GM12878 (cell line): ENCODE results near the gene WBP1L. TPM values are rescaled to one million over a fixed set of nuclear protein-coding genes. Genes with fewer than 3 reads are reported as not detected.

Source experiments
- ATAC-seq: fragments of 200-7000 bp; cut with Tn5 transposase; 3 replicates; pipeline ENCODE4 v1.9.1; 2020; ENCODE audit warnings: mild to moderate bottlenecking, moderate library complexity
- BruUV-seq: library from RNA; stranded (reverse); fragments of 400-500 nt; replicated peaks from 2 replicates; lab custom pipeline; 2021; lab: Mats Ljungman, UMichigan
- CTCF ChIA-PET: fragments of 300-600 bp; sonication (Branson Sonifier 250); formaldehyde crosslinking; extraction: SDS; loops from one replicate; lab custom pipeline; 2021; ENCODE audit warnings: inconsistent platforms; lab: Yijun Ruan, JAX
- POLR2A ChIA-PET: fragments of 350-600 bp; formaldehyde crosslinking; extraction: SDS; loops from one replicate; lab custom pipeline; 2021; ENCODE audit warnings: inconsistent platforms; lab: Charles Lee
- RAD21 ChIA-PET: fragments of 300-600 bp; sonication (Branson Sonifier 250); formaldehyde crosslinking; loops from one replicate; lab custom pipeline; 2023; ENCODE audit warnings: antibody characterized with exemption; ENCODE audit not compliant: unreplicated experiment; lab: Charles Lee
- SMC1A ChIA-PET: fragments of 300-600 bp; sonication (Branson Sonifier 250); formaldehyde crosslinking; loops from one replicate; lab custom pipeline; 2023; ENCODE audit not compliant: unreplicated experiment, uncharacterized antibody; lab: Charles Lee
- DNase-seq: peaks from one replicate; pipeline ENCODE4 v3.0.0-alpha.2; 2011; ENCODE audit warnings: low read depth, low spot score
- FAIRE-seq: peaks from 3 replicates; lab custom pipeline; 2011; peaks lifted over from hg19 to GRCh38; lab: Jason Lieb, UNC
- H2AFZ ChIP-seq: 2 replicates; pipeline ENCODE4 v1.6.0; 2011; ENCODE audit warnings: low read depth, low read length, control low read depth; ENCODE audit not compliant: control insufficient read depth
- H3K27ac ChIP-seq: 2 replicates; pipeline ENCODE4 v1.5.1; 2011; ENCODE audit warnings: control low read depth; ENCODE audit not compliant: control insufficient read depth, insufficient read depth
- H3K27me3 ChIP-seq, 2 experiments: replicated peaks in 1 of 2; 2 replicates each; pipeline versions ENCODE4 v1.6.0 to v1.6.1; 2011; ENCODE audit warnings: low read length in 1 of 2; ENCODE audit not compliant: control insufficient read depth in 2 of 2, insufficient read depth in 2 of 2
- H3K36me3 ChIP-seq, 2 experiments: 2 replicates each; pipeline ENCODE4 v1.5.1; 2011; ENCODE audit warnings: low read length in 1 of 2; ENCODE audit not compliant: control insufficient read depth in 2 of 2, insufficient read depth in 2 of 2
- H3K4me1 ChIP-seq: 2 replicates; pipeline ENCODE4 v1.6.1; 2011; ENCODE audit warnings: mild to moderate bottlenecking, low read length, moderate library complexity, mixed read lengths; ENCODE audit not compliant: control insufficient read depth, insufficient read depth
- H3K4me2 ChIP-seq: 2 replicates; pipeline ENCODE4 v1.6.0; 2011; ENCODE audit warnings: control low read depth; ENCODE audit not compliant: control insufficient read depth, insufficient read depth
- H3K4me3 ChIP-seq: fragments of 200-600 bp; sonication (generic); 2 replicates; pipeline ENCODE4 v1.5.1; 2016
- H3K79me2 ChIP-seq: 2 replicates; pipeline ENCODE4 v1.6.0; 2011; ENCODE audit warnings: low read length; ENCODE audit not compliant: control insufficient read depth, insufficient read depth
- H3K9ac ChIP-seq: 2 replicates; pipeline ENCODE4 v1.8.0; 2011; ENCODE audit warnings: low read length, control low read depth, mixed read lengths; ENCODE audit not compliant: control insufficient read depth, insufficient read depth
- H3K9me3 ChIP-seq: replicated peaks from 3 replicates; pipeline ENCODE4 v1.5.1; 2011; ENCODE audit warnings: mild to moderate bottlenecking, low read length; ENCODE audit not compliant: control insufficient read depth, insufficient read depth
- H4K20me1 ChIP-seq: 2 replicates; pipeline ENCODE4 v1.6.0; 2011; ENCODE audit not compliant: control insufficient read depth, insufficient read depth
- CREM ChIP-seq: IDR thresholded peaks from 2 replicates; pipeline ENCODE4 v1.6.1; 2014; ENCODE audit warnings: antibody characterized with exemption, low read depth
- E2F8 ChIP-seq: fragments of 450-650 bp; IDR thresholded peaks from 2 replicates; pipeline ENCODE4 v1.6.1; 2018; ENCODE audit warnings: mild to moderate bottlenecking, low read depth, moderate library complexity; ENCODE audit not compliant: partially characterized antibody
- HCFC1 ChIP-seq: fragments of 150-350 bp; IDR thresholded peaks from 2 replicates; pipeline ENCODE4 v1.6.1; 2014; ENCODE audit warnings: low read length
- HDAC6 ChIP-seq: fragments of 200-600 bp; sonication (generic); IDR thresholded peaks from one replicate; pipeline ENCODE4 v1.8.0; 2017; ENCODE audit warnings: antibody characterized with exemption; ENCODE audit not compliant: unreplicated experiment
- IRF5 ChIP-seq: fragments of 450-650 bp; IDR thresholded peaks from 2 replicates; pipeline ENCODE4 v1.6.1; 2017; ENCODE audit warnings: borderline replicate concordance
- KDM1A ChIP-seq: fragments of 200-600 bp; sonication (generic); IDR thresholded peaks from 2 replicates; pipeline ENCODE4 v1.6.1; 2016; ENCODE audit warnings: borderline replicate concordance
- MEF2A ChIP-seq: IDR thresholded peaks from 2 replicates; pipeline ENCODE4 v1.6.1; 2011; ENCODE audit warnings: low read depth, mild to moderate bottlenecking, low read length, moderate library complexity; ENCODE audit not compliant: insufficient read depth
- MYC ChIP-seq: IDR thresholded peaks from 2 replicates; pipeline ENCODE4 v1.6.1; 2011; ENCODE audit warnings: mild to moderate bottlenecking, low read length, moderate library complexity, inconsistent platforms; ENCODE audit not compliant: insufficient read depth, insufficient replicate concordance, insufficient read length, severe bottlenecking
- NFIC ChIP-seq: IDR thresholded peaks from 2 replicates; pipeline ENCODE4 v1.6.1; 2012; ENCODE audit warnings: low read depth, mild to moderate bottlenecking, inconsistent platforms, low read length, moderate library complexity
- PAX5 ChIP-seq: IDR thresholded peaks from 2 replicates; pipeline ENCODE4 v1.6.1; 2011; ENCODE audit warnings: low read depth, low read length, borderline replicate concordance
- RELA ChIP-seq: fragments of 450-650 bp; IDR thresholded peaks from 2 replicates; pipeline ENCODE4 v1.8.0; 2014; ENCODE audit warnings: borderline replicate concordance; ENCODE audit not compliant: partially characterized antibody
- RFX5 ChIP-seq: IDR thresholded peaks from 2 replicates; pipeline ENCODE4 v1.6.1; 2011; ENCODE audit warnings: low read depth, low read length, improper control_type of control experiment
- SMC3 ChIP-seq: IDR thresholded peaks from 2 replicates; pipeline ENCODE4 v1.6.1; 2011; ENCODE audit warnings: low read length, improper control_type of control experiment, borderline replicate concordance
- SREBF1 ChIP-seq: IDR thresholded peaks from 2 replicates; pipeline ENCODE4 v1.6.1; 2012; ENCODE audit warnings: mild to moderate bottlenecking, low read length
- TAF1 ChIP-seq: IDR thresholded peaks from 2 replicates; pipeline ENCODE4 v1.6.1; 2011; ENCODE audit warnings: mild to moderate bottlenecking, low read depth, low read length, borderline replicate concordance
- TARDBP ChIP-seq: IDR thresholded peaks from 2 replicates; pipeline ENCODE4 v1.6.1; 2016; ENCODE audit warnings: borderline replicate concordance
- TBL1XR1 ChIP-seq: IDR thresholded peaks from 2 replicates; pipeline ENCODE4 v1.6.1; 2012; ENCODE audit warnings: low read depth, low read length, improper control_type of control experiment
- ZNF24 ChIP-seq: fragments of 450-650 bp; IDR thresholded peaks from 2 replicates; pipeline ENCODE4 v1.6.1; 2017; ENCODE audit warnings: antibody characterized with exemption, mild to moderate bottlenecking
- ZNF622 ChIP-seq: fragments of 450-650 bp; IDR thresholded peaks from 2 replicates; pipeline ENCODE4 v1.6.1; 2017; ENCODE audit warnings: mild to moderate bottlenecking, inconsistent platforms
- WGBS: methylation state at CpG from one replicate; pipeline ENCODE4 v1.1.6; 2016; ENCODE audit warnings: low lambda C conversion rate; ENCODE audit not compliant: insufficient replicate concordance, insufficient coverage; ENCODE audit errors: missing lambda C conversion rate; 5-methylcytosine and 5-hydroxymethylcytosine counted together
- in situ Hi-C: fragments of 300-500 bp; cut with MboI; formaldehyde crosslinking; loops from 9 replicates; pipeline ENCODE4 v1.14.3; 2018; ENCODE audit warnings: mixed read lengths
- intact Hi-C: fragments of 100-400 bp; cut with micrococcal nuclease; formaldehyde crosslinking; loops from one replicate; pipeline ENCODE4 v1.14.2; 2022; ENCODE audit not compliant: unreplicated experiment
- polyA plus RNA-seq, 11 experiments: library from polyadenylated mRNA; depleted of rRNA in 4 of 11; unstranded in 6 of 11; stranded (reverse) in 5 of 11; fragments of >200 nt; fragmentation: Nextera tagmentation in 4 of 11; fragmentation: Illumina TruSeq in 1 of 11; extraction: Ambion mirVana in 4 of 11; extraction: Trizol in 1 of 11; gene quantifications; 1 replicate in 1 of 11; 2 replicates in 10 of 11; pipeline versions ENCODE4 v1.2.1 to v1.2.3, GENCODE V29; 2011 to 2016; ENCODE audit warnings: inconsistent platforms in 2 of 11, missing spikeins in 2 of 11, low read depth in 1 of 11
- total RNA-seq, 4 experiments: library from RNA; depleted of rRNA in 3 of 4; stranded (reverse); fragments of >200 nt in 3 of 4; fragmentation: Illumina TruSeq in 1 of 4; extraction: Trizol in 1 of 4; gene quantifications; 2 replicates each; pipeline versions ENCODE4 v1.2.1 to v1.2.3, GENCODE V29; 2013 to 2021

The WBP1L gene
- total and polyA plus RNA-seq, 10 of the 15 experiments (the other 5 are each of a cell fraction or from before 2014, with no cell fraction given), result 3.7 to 18.8 (median 12.3) TPM

GRCh38 chr10:102745157-102745556 is 1.4 kb downstream of the WBP1L start (continued):
- TF ChIP-seq E2F8, result no peak
- no peak for TF ChIP-seq ZNF622
- no peak for TF ChIP-seq RELA
- no peak for TF ChIP-seq MYC
- no peak for TF ChIP-seq ZNF24
- TF ChIP-seq, all 136 proteins: peak for 0

GRCh38 chr10:102752266-102752930 is 8.7 kb downstream of the WBP1L start:
- H3K9ac ChIP-seq, result no peak overlapping the region
- DNase-seq, result no peak
- WGBS, result 81% methylated on average over 9 of the region's 9 CpGs
- H3K9me3 ChIP-seq, result no peaks in the 10 kb centered on the region
- H3K79me2 ChIP-seq, result peaks cover 17% of the 10 kb centered on the region
- H3K27me3 ChIP-seq, result no peaks in the 10 kb centered on the region
- ChIA-PET CTCF (interaction anchor here (0.8 to 5.5 kb wide), 20 partner anchors 10 to 492 kb away, joined by 3 to 35 read pairs (median 4); partner anchors contain the start of gene WBP1L), SMC1A (interaction anchor here (0.5 to 2.4 kb wide), 14 partner anchors 8 to 177 kb away, joined by 3 to 9 read pairs (median 4); no protein-coding TSS in a partner anchor), RAD21 (interaction anchor here (1.1 to 1.6 kb wide), 3 partner anchors 38 to 149 kb away, joined by 3 to 7 read pairs (median 3); partner anchors contain the start of genes ARL3 and SFXN2), POLR2A (interaction anchor here (1.2 to 3.2 kb wide), 2 partner anchors 8 to 20 kb away, joined by 4 to 8 read pairs; partner anchors contain the start of gene WBP1L)
- ATAC-seq, result no peak
- H3K4me1 ChIP-seq, result peaks cover 8% of the 10 kb centered on the region
- no peaks in the 10 kb centered on the region; the same call in 1 of the 2 replicates for H4K20me1 ChIP-seq
- H3K36me3 ChIP-seq, result no peaks in the 10 kb centered on the region
- H3K4me3 ChIP-seq, result no peak overlapping the region
- intact Hi-C loops, result loop anchor here (5.0 kb wide), 1 partner anchor 45 kb away; no protein-coding TSS in a partner anchor
- BruUV-seq, result no TSS peak
- FAIRE-seq, result no peak
- in situ Hi-C loops, result no loop called here
- H3K27ac ChIP-seq, result no peak overlapping the region
- no peak overlapping the region for H2AFZ ChIP-seq
- H3K4me2 ChIP-seq, result no peak overlapping the region
- no peak for TF ChIP-seq NFIC
- no peak for TF ChIP-seq MEF2A
- TF ChIP-seq TARDBP, result no peak
- TF ChIP-seq HDAC6, result no peak
- TF ChIP-seq TAF1, result no peak
- TF ChIP-seq TBL1XR1, result no peak
- no peak for TF ChIP-seq KDM1A
- no peak for TF ChIP-seq SMC3
- TF ChIP-seq PAX5, result no peak
- TF ChIP-seq HCFC1, result no peak
- TF ChIP-seq CREM, result no peak
- no peak for TF ChIP-seq IRF5
- TF ChIP-seq RFX5, result no peak
- no peak for TF ChIP-seq SREBF1
